DOHH2 (cell line): Measurements from ENCODE around the gene CDX1.

Experiments used
- CTCF ChIP-seq: fragments of 200-600 bp; sonication (generic); IDR thresholded peaks from one replicate; pipeline ENCODE4 v1.5.1; 2014; ENCODE audit warnings: antibody characterized with exemption, mild to moderate bottlenecking, low read depth, low read length; ENCODE audit not compliant: poor library complexity, severe bottlenecking
- EZH2phosphoT487 ChIP-seq: fragments of 200-600 bp; sonication (generic); IDR thresholded peaks from 2 replicates; pipeline ENCODE4 v1.6.1; 2017; ENCODE audit warnings: borderline replicate concordance, mild to moderate bottlenecking, antibody characterized with exemption, low read length, moderate library complexity, mixed read lengths

DNA sequence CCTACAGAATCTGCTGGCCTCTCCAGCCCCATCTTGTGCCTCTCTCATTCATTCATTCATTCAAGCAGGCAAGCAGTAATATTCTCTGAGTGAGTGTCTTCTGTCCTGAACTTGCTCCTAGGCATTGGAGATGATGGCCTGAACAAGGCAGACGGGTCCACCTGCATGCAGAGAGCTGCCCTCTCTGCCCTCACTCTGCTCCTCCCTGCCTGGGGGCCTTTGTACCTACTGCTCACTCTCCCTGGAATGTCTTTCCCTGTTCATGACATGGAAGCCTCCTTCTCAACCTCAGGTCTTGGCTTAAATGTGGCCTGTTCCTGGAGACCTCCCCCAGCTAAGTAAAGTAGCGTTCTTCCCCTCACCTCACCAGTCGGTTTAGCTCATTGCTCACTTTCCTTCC is 6.6 kb downstream of the CDX1 start:
- TF ChIP-seq CTCF (no peak), EZH2phosphoT487 (no peak)
